NOMO-1 treated with DMSO at 0.1 percent for 48 hours (cell line): Measurements from ENCODE around the gene CNNM2.
"Not testable (repeated sequence)": the region's sequence is repeated elsewhere in the genome, so short reads cannot be mapped to it uniquely, and the experiment has no call there.

Experiments used
- DNase-seq: peaks from one replicate; lab custom pipeline; 2025; ENCODE audit not compliant: unreplicated experiment; lab: John Stamatoyannopoulos, UW

Gene CNNM2

DNA sequence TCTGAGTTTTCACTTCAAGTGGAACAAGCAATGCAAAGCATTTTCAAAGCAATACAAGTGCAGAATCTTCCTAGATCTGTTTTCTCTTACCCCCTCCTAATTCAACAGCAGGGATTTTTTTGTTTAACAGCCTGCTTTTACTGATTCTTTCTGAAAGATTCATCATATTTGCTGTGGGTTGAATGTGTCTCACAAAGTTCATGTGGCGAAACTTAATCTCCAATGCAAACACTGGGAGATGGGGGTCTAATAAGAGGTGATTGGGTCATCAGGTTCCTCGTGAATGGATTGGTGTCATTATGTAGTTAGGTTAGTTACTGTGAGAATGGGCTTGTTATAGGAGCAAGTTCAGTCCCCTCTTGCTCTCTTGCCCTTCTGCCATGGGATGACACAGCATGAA is 107.6 kb downstream of the CNNM2 start:
- DNase-seq = no peak

DNA sequence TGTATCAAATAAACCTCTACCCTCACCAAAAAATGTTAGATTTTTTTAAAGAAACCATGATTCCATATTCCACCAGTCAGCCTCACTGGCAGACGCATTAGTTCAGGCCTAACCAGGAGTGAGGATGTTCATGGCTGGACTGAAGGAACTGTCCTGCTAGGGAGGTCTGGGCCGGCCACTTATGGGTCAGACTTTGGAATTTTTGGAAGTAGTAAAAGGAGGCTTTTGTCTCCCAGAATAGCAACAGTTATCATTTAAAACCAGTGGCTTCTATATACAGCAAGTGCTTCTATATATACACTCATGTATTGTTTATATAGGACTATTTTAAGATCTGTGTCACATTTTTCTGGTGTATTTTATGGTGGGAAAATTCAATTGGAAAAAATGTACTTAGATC is 120.5 kb downstream of the CNNM2 start:
- no peak for DNase-seq

DNA sequence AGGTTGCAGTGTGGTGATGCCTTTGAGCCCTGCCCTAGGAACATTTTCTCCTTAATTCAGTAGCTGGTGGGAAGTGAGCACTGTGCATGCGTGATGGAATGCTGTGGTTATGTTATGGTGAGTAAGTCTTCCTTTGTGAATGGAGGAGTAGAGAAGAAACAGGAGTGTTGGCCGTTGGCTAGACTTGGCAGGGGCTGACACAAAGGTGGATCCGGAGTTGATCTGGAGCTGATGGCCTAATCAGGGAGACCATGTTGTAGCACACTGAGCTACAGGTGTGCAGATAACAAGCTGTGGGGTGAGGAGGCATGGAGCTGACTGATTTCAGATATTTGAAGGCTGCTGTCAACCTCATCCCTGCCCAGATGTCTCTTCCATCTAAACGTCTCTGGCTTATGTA is 122.3 kb downstream of the CNNM2 start:
- no peak for DNase-seq

DNA sequence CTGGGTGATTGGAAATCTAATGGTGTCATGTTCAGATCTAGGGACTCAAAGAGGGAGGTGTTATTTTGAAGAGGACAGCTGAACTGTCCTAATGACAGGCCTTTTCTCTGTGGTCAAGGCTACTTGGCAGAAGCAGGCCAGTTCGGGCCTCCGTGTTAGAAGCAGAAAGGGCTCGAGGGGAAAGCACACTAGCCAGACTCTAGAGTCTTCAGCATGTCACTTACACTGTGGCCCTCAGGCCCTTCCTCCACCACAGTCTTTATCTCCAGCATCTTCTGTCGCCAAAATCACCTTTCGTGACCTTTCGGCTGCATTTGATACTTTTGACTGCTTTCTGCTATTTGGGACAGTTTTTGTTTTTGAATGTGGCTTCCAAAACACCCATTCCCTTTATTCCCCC is 123.3 kb downstream of the CNNM2 start:
- DNase-seq = no peak

DNA sequence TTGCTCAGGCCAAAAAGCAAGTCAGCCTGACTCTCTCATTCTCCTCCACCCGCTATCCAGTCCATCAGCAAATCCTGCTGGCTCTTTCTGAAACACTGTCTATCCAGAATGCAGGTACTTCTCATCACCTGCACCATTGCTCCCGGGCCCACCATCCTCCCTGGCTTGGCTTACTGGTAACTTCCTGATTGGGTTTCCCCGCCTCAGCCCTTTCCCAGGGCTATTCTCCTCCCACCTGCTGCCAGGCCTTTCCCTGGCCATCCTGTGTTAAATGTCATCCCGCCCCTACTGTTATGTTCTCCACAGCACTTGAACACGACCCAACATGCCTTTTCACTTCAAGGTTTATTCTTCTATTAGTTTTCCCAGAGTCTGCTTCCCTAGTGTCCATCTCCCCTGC is 124.0 kb downstream of the CNNM2 start:
- no peak for DNase-seq

DNA sequence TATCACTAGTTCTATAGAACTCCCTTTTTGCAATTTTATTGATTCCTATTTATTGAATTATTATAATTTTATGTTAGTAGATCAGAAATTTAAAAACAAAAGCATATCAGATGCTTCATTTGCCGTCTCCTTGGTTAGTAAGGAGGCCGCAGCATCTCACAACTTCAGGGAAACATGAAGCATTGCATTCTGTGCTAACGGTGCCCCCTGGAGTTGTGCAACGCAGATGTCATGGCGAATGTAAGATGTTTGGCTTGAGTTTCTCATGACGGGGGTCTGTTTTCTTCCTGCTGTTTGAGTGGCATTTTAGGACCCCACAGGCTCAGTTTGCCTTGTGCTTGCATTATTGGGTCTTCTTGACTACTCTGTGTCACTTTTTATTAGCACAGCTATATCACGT is 124.8 kb downstream of the CNNM2 start:
- DNase-seq = no peak

DNA sequence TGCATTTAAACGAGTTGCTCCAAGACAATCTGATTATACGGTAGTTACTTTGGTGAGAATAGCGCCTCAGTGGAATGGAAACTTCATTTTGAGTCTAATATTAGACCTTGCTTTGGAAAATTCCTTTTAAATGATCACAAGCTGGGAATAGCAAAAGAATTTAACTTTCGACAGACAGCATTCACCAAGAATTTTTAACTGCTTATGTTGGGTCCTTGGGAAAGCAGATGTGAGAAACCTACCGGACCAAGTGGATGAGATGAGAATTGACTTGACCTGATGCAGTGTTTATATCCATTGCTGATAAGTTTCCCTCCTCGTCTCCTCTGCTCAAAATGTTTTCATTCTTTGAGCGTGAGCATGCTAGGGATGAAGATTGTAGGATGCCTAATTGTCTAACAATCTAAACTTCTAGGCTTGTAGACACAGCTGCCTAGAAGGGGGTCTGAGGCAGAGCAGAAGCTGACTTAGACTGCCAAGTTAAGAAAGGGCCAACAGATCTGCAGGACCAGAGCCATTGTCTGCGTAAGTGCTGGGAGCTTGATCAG is 126.9 kb downstream of the CNNM2 start:
- DNase-seq = no peak

DNA sequence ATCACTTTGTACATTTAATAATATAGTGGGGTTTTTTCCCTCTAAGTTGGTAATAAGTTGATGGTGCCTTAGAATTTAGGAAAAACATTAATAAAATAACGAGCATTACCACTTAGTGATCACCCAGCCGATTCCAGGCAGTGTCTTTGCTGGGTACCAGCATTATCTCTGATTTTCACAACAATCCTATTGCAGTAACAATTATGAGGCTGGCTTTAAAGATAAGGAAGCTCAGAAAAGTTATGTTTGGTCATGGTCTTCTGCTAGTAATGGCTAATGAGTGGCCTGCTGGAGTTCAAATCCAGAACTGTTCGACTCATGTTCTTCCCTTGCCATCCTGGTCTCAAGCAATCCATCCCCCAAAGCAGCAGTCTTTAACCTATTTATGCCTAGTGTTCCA is 127.9 kb downstream of the CNNM2 start:
- no peak for DNase-seq

DNA sequence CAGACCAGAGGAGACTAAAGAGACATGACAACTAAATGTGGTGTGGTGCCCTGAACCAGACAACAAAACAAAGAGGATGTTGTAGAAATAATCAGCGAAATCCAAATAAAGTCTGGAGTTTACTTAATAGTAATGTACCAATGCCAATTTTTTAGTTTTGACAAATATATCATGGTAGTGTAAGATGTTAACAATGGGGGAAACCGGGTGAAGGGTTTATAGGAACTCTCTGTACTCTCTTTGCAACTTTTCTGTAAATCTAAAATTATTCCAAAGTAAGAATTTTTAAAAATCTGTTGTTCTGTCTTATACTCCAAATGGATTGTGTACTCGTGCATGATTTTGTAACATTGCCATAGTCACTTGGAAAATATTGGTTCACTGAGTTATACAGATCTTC is 129.3 kb downstream of the CNNM2 start:
- DNase-seq = no peak

DNA sequence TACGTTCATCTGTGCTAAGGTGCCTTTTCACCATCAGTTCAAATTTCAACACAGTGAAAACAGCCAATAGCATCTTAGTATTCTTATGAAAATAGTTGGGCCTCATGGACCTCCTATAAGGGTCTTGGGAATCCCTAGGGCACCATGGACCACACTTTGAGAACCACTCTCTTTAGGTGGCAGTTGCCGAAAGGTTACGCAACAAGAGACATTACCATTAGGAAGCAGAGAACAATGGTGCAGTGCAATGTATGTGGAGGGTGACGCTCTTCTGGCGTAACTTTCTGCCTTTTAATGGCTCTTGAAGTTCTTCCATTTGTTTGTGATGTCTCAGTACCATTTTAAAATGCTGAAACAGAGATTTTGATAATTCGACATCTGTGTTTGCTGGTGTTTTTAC is 131.1 kb downstream of the CNNM2 start:
- DNase-seq = no peak

DNA sequence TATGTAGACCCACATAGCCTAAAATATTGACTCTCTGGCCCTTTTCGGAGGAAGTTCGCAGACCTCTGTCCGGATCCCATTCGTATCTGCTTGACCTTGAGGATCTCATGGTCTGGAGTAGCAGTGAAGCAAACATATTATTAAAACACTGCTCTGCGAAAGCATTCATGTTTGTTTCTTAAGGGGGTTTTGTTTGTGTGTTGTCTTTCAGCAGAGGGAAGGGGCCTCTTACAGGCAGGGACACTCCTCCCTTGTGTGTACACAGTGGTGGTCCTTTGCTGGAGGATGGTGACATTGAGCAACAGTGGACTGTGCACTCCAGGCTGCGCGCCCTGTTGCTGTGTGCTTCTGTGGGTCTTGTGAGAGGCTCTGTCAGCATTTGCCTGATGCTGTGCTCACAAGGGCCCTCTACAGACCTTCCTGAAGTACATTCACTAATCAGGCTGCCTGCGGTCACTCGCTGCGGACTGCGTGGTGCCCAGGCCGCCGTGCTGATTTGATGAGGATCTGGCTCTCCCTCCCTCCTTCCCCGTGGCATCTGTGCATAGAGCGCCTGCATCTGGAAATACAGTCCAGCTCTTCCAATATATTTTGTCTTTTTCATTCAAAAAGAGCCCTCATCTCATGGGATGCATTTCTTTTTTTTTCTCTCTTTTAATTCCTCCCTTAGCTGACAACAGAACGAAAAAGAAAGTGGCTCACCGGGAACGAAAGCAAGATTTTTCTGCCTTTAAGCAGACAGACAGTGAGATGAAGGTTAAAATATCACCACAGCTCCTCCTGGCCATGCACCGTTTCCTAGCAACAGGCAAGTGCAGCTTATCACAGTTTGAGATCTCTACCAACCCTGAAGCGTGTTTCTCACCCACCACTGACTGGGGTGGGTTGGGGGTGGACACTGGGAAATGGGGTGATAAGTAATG is 135.8 kb downstream of the CNNM2 start:
- DNase-seq = no peak

DNA sequence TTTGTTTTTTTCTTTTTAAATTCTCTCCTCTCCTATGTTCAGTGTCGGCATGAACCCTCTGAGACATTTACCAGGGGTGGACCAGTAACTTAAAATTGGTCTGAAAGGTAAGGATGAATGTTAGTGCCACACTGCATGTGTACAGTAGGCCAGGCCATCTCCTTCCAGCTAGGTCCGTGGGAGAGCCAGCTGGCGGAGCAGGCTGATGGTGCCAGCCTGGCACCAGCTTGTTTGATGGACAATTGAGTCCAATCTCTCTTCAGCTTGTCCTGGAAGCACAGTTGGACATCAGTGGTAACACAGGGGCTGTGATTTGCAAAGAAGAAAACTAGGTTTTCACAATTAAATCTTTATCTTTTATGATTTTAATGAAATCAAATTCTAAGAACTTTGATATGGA is 136.5 kb downstream of the CNNM2 start:
- DNase-seq = no peak

DNA sequence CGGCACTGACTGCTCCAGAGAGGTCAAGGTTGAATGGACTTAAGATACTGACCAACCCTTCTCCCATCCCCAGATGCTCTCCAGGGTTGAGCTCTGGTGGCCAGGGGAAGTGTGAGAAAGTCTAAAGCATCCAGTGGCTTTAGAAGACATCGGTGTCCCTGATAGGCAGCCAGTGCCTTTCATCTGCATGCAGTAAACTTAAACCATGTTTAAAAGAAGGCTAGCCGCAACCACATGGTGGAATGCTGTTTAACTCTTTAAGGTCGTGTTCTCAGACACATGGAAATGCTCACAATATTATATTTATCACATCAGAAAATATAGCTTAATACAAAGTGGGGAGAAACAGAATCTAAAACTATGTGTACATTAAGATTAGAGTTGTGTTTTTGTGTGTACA is 137.0 kb downstream of the CNNM2 start:
- DNase-seq = no peak

DNA sequence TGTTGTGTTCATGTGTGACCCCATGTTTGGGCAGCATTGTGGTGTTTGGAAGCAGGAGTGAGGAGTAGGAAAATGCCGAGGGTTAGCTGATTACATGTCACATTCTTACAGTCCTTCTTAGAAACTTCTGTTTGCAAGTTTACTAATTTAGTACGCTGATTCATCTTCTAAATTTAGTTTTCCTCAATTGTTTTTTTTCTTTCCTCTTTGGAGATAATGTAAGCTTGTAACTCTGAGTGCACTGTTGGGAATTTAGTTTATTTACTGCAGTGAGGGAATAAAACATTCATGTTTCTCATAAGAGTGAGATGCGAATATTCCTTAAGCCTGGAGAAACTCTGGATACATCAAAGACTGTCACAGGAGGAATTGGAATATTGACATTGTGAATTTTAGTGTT is 139.9 kb downstream of the CNNM2 start:
- DNase-seq = no peak

DNA sequence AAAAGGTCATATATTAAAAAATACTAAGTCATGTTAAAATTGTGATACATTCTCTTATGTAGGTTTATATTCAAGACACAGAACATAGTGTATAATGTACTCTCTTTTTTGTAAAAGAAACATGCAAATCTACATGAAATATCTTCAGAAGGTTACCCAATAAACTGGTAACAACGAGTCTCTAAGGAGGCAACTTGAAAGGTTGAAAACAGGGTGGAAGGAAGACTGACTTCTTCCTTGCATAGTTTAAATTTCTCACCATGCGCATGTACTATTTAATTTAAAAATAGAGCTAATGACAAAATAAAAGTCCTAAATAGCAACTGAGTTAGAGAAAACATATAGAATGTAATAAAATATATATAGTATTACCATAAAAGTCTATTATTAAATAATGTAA is 142.5 kb downstream of the CNNM2 start:
- no peak for DNase-seq

DNA sequence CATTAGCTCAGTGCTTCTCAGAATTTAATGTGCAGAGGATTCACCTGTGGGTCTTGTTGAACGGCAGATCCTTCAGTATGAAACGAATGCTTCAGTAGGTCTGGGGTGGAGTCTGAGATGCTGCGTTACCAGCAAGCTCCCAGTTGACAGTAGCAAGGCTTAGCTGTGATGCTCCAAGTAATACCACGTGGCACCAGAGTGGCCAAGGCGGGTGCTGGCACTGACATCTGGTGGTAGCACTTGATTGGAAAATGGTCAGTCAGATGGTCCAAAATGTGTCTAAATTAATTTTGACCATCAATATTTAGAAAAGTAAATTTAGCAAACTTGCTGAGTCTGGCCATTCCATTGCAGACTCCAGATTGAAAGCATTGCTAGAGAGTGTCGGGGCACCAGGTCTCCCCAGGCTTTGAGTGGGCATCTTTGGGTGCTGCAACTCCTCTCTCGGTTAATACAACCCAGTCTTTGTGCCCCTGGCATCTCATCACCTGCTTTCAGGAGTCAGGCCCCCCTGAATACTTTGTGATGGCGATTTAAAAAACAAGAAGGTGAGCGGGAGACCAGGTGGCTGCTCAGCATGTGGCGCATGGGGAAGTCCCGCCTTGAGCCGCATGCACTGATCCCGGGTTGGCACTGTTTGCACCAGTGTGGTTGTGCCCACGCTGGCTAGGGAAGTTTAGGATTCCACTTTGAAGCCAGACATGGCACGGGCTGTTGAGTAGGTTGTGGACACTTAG is 144.9 kb downstream of the CNNM2 start:
- no peak for DNase-seq

DNA sequence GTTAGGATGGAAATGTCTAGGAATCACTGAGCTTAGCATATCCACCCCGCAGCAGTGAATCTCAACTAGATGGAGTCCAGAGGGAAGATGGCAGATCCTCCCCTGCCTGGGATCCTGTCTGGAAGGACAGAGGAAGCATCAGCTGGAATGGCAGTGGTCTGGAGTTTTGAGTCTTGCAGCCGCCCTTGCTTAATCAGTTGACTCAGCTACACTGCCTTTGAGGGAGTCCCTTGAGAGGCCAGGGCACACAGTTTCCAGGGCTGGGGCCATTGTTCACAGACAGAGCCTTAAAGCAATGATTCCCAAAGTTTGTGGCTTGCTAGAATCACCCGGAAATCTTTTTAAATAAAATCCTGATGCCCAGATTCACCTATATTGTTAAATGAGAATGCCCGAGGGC is 146.9 kb downstream of the CNNM2 start:
- DNase-seq = no peak

DNA sequence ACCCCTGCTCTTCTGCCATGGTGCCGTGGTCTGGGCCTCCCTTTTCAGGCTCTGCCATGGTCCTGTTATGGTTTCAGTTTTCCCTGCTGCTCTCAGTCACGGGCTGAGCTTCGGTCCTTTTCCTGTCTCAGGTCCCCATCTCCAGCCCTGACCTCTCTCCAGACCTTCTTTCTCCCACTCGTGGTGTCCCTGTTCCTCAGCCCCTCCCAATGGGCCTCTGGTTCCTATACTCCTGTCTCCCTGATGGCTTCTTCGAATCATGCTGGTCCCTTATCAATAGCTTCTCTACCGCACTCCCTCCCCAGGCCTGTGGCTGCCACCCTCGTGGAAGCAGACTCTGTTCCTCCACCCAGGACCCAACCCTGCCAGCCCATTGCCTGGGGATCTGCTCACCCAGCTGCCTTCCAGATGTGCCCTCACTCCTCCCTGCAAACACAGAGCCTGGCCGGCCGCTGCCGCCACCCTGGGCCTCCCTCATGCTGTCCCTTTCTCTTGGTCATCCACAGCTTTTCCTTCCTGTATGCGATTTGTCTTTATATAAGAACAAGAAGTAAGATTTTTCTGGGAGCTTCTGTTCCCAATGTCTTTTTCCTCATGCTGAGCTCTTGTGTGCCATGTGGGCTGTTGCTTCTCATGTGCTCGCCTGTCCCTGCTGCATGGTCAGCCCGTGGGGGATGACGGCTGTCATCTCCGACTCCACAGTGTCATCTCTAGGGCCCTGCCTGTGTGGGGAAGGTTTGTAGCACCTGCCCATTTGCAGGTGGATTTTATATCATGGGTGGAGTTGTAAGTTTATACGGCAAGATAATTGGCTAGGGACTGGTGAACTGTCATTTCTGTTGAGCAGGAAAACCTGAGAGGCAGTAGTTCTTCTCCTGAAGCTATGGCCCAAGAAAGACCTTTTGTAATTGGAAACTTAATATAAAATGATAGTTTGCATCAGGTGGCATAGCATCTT is 148.3 kb downstream of the CNNM2 start:
- DNase-seq = no peak

DNA sequence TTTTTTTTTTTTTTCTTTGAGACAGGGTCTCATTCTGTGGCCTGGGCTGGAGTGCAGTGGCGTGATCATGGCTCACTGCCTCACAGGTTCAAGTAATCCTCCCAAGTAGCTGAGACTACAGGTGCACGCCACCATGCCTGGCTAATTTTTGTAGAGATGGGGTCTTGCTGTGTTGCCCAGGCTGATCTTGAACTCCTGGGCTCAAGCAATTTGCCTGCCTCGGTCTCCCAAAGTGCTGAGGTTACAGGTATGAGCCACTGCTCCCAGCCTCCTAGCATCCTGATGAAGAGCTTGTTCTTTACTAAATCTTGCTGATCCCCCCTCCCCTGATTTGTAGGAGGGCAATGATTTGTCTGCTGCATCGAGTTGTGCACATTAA is 149.0 kb downstream of the CNNM2 start:
- not testable (repeated sequence) for DNase-seq

DNA sequence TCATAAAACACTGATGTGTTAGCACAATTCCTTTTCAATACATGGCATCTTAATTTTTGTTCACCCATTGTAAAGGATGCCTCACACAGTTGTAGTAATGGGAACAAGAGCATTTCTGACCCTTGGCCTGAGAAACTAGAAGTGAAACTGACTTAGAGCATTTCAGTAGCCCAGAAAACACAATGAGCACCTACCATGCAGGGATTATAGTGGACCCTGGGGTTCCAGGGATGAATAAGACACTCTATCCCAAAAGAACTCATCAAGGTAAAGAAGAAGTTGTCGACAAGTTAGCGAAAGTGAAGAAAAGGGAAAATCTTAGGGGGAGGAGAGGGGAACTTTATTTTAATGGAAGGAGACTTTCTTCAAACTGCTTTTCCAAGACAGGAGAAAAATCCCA is 149.4 kb downstream of the CNNM2 start:
- DNase-seq = peak; percentile 20

DNA sequence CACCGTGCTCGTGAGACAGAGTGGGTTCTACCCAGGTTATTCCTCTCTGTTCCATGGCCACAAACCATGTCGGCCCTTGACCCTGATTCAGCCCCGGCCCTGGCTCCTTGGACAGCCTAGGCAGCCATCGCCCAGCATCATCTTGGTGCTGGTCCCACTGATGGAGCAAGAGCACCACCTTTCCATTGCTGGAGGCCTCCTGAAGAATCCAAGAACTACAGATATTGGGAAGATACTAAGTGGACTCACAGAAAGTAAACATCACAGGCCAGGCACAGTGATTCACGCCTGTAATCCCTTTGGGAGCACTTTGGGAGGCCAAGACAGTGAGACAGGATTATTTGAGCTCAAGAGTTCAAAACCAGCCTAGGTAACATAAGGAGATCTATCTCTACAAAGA is 149.9 kb downstream of the CNNM2 start:
- DNase-seq = no peak
